ENCODE data around the gene IL17REL.

Gene IL17REL

GRCh38 chr22:50034126-50035081 is 21.8 kb upstream of the IL17REL start:
- H3K4me1 ChIP-seq (ENCODE audit: insufficient read depth, low read length, poor library complexity, severe bottlenecking) = no peaks in the 10 kb centered on the region
- no peak overlapping the region for H3K4me2 ChIP-seq (ENCODE audit: low read depth, low read length, poor library complexity, severe bottlenecking)
- no peak overlapping the region for H3K4me3 ChIP-seq (ENCODE audit: low read length, poor library complexity, severe bottlenecking)
- no peaks in the 10 kb centered on the region for H3K36me3 ChIP-seq (ENCODE audit: insufficient read depth, low read length)
- no peak overlapping the region for H3K9ac ChIP-seq (ENCODE audit: low read depth, low read length, poor library complexity, severe bottlenecking)
- H2AFZ ChIP-seq (ENCODE audit: low read length) = no peak overlapping the region
- no peaks in the 10 kb centered on the region for H3K27me3 ChIP-seq (ENCODE audit: insufficient read depth, low read length, poor library complexity, severe bottlenecking)
- H4K20me1 ChIP-seq (ENCODE audit: insufficient read depth, low read length, poor library complexity, severe bottlenecking) = no peaks in the 10 kb centered on the region
- no peak for TF ChIP-seq EZH2phosphoT487 (IDR thresholded peaks at IDR 0.05; ENCODE audit: borderline replicate concordance)
- TF ChIP-seq, protein P1, sequence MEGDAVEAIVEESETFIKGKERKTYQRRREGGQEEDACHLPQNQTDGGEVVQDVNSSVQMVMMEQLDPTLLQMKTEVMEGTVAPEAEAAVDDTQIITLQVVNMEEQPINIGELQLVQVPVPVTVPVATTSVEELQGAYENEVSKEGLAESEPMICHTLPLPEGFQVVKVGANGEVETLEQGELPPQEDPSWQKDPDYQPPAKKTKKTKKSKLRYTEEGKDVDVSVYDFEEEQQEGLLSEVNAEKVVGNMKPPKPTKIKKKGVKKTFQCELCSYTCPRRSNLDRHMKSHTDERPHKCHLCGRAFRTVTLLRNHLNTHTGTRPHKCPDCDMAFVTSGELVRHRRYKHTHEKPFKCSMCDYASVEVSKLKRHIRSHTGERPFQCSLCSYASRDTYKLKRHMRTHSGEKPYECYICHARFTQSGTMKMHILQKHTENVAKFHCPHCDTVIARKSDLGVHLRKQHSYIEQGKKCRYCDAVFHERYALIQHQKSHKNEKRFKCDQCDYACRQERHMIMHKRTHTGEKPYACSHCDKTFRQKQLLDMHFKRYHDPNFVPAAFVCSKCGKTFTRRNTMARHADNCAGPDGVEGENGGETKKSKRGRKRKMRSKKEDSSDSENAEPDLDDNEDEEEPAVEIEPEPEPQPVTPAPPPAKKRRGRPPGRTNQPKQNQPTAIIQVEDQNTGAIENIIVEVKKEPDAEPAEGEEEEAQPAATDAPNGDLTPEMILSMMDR (conservative IDR thresholded peaks at IDR 0.05; ENCODE audit: low read length) = no peak
- H3F3A ChIP-seq (ENCODE audit: low read depth) = no peaks in the 10 kb centered on the region
- no peaks in the 10 kb centered on the region for H3K79me2 ChIP-seq (ENCODE audit: insufficient read depth, low read length)
- H3K9me2 ChIP-seq (replicated peaks; ENCODE audit: low read depth, low read length) = no peaks in the 10 kb centered on the region
- H3K9me3 ChIP-seq (ENCODE audit: insufficient read depth, low read depth, low read length) = no peaks in the 10 kb centered on the region

- H3K9ac ChIP-seq (ENCODE audit: low read depth, low read length, poor library complexity, severe bottlenecking) = no peak overlapping the region
- no peak for TF ChIP-seq EZH2phosphoT487 (IDR thresholded peaks at IDR 0.05; ENCODE audit: borderline replicate concordance)
- TF ChIP-seq, protein P1 (conservative IDR thresholded peaks at IDR 0.05; ENCODE audit: low read length) = no peak
- no peaks in the 10 kb centered on the region for H3K9me3 ChIP-seq (ENCODE audit: insufficient read depth, low read depth, low read length)
- H3K36me3 ChIP-seq (ENCODE audit: insufficient read depth, low read length) = no peaks in the 10 kb centered on the region
- H3K4me2 ChIP-seq (ENCODE audit: low read depth, low read length, poor library complexity, severe bottlenecking) = no peak overlapping the region
- no peaks in the 10 kb centered on the region for H3K27me3 ChIP-seq (ENCODE audit: insufficient read depth, low read length, poor library complexity, severe bottlenecking)
- H3F3A ChIP-seq (ENCODE audit: low read depth) = no peaks in the 10 kb centered on the region
- no peaks in the 10 kb centered on the region for H3K4me1 ChIP-seq (ENCODE audit: insufficient read depth, low read length, poor library complexity, severe bottlenecking)
- H2AFZ ChIP-seq (ENCODE audit: low read length) = no peak overlapping the region
- no peaks in the 10 kb centered on the region for H3K79me2 ChIP-seq (ENCODE audit: insufficient read depth, low read length)
- no peak overlapping the region for H3K4me3 ChIP-seq (ENCODE audit: low read length, poor library complexity, severe bottlenecking)
- H4K20me1 ChIP-seq (ENCODE audit: insufficient read depth, low read length, poor library complexity, severe bottlenecking) = no peaks in the 10 kb centered on the region
- no peaks in the 10 kb centered on the region for H3K9me2 ChIP-seq (replicated peaks; ENCODE audit: low read depth, low read length)
Measured at GRCh38 chr22:50032941-50033601, 20.5 kb upstream of the IL17REL start.

DNA sequence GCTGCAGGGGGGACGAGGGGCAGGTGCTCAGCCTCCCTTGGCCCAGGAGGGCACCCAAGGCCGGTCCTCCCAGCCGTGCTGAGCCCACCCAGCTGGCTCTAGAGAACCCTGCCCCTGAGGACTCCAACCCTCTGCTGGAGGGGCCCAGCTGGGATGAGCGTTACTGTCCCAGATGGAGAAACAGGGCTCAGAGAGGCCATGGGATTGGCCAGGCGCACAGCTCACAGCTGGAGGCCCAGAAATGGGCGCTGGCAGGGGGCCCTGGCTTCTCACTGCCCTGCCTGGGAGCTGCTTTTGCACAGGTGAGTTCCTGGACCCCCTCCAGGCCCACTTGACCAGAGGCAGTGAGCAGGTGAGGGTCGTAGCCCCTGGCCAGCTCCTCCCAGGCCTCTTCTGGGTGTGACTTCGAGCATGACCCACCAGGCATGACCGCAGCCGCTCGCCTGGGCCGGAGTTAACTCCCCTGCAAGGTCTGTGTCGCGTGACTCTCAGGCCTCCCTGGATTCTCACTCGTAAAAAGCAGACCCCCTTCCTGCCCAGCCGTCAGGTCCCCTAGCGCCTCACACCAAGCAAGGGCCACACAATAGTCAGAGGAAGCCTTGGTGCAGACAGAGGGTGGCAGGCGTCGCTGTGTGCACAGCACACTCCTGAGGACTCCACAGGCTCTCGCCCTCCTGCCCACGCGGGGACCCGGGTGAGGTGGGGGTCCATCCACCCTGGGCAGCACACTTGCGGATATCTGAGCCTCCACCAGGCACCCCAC is 19.7 kb upstream of the IL17REL start:
- no peak overlapping the region for H3K4me3 ChIP-seq (ENCODE audit: low read length, poor library complexity, severe bottlenecking)
- no peaks in the 10 kb centered on the region for H3K79me2 ChIP-seq (ENCODE audit: insufficient read depth, low read length)
- H3K9me2 ChIP-seq (replicated peaks; ENCODE audit: low read depth, low read length) = no peaks in the 10 kb centered on the region
- no peaks in the 10 kb centered on the region for H3F3A ChIP-seq (ENCODE audit: low read depth)
- no peaks in the 10 kb centered on the region for H3K9me3 ChIP-seq (ENCODE audit: insufficient read depth, low read depth, low read length)
- no peak overlapping the region for H3K9ac ChIP-seq (ENCODE audit: low read depth, low read length, poor library complexity, severe bottlenecking)
- H4K20me1 ChIP-seq (ENCODE audit: insufficient read depth, low read length, poor library complexity, severe bottlenecking) = no peaks in the 10 kb centered on the region
- no peak overlapping the region for H3K4me2 ChIP-seq (ENCODE audit: low read depth, low read length, poor library complexity, severe bottlenecking)
- H2AFZ ChIP-seq (ENCODE audit: low read length) = no peak overlapping the region
- no peak for TF ChIP-seq EZH2phosphoT487 (IDR thresholded peaks at IDR 0.05; ENCODE audit: borderline replicate concordance)
- TF ChIP-seq, protein P1 (conservative IDR thresholded peaks at IDR 0.05; ENCODE audit: low read length) = no peak
- H3K27me3 ChIP-seq (ENCODE audit: insufficient read depth, low read length, poor library complexity, severe bottlenecking) = no peaks in the 10 kb centered on the region
- no peaks in the 10 kb centered on the region for H3K4me1 ChIP-seq (ENCODE audit: insufficient read depth, low read length, poor library complexity, severe bottlenecking)
- no peaks in the 10 kb centered on the region for H3K36me3 ChIP-seq (ENCODE audit: insufficient read depth, low read length)
